ENCODE results near the gene STRC. TPM values are rescaled to one million over a fixed set of nuclear protein-coding genes. Genes with fewer than 3 reads are reported as not detected.
"Not testable (repeated sequence)": the region's sequence is repeated elsewhere in the genome, so short reads cannot be mapped to it uniquely, and the experiment has no call there.

The STRC gene
- total and polyA plus RNA-seq, 2 donors (not counting 3 experiments of a cell fraction or from before 2014, with no cell fraction given) = 0.10 TPM; not detected in 1

- BruUV-seq (replicated peaks) = no TSS peak
- no peaks in the 10 kb centered on the region for H3K9me1 ChIP-seq (replicated peaks; ENCODE audit: control insufficient read depth, extremely low read depth, insufficient read depth, low read length)
- no peaks in the 10 kb centered on the region for H3K27me3 ChIP-seq (ENCODE audit: control insufficient read depth in 2 of 2, insufficient read depth in 2 of 2, low read length in 2 of 2)
- H3K4me3 ChIP-seq (replicated peaks in 1 of 3; ENCODE audit: insufficient read depth in 1 of 3, low read depth in 1 of 3, low read length in 3 of 3) = no peak within 1 kb of the TSS
- CTCF ChIA-PET = no interaction called here
- no peak within 1 kb of the TSS for H2AFZ ChIP-seq (ENCODE audit: low read depth, low read length)
- no peaks in the 10 kb centered on the region for H3K79me2 ChIP-seq (ENCODE audit: control insufficient read depth, insufficient read depth, low read length)
- no peak within 1 kb of the TSS for H3K4me2 ChIP-seq (ENCODE audit: insufficient read depth, low read length)
- no peak within 1 kb of the TSS for H3K9ac ChIP-seq (replicated peaks; ENCODE audit: extremely low read depth, insufficient read depth, low read length)
- intact Hi-C loops (cut with micrococcal nuclease) = no loop called here
- TF ChIP-seq MAX (IDR thresholded peaks at IDR 0.05; ENCODE audit: insufficient read depth, insufficient read length) (no peak), POLR2A (IDR thresholded peaks at IDR 0.05; ENCODE audit: low read depth, low read length) (no peak), FOS (IDR thresholded peaks at IDR 0.05; ENCODE audit: borderline replicate concordance, insufficient read depth, low read length) (no peak), MYC (IDR thresholded peaks at IDR 0.05; ENCODE audit: low read depth, low read length) (no peak), GATA2 (IDR thresholded peaks at IDR 0.05; ENCODE audit: insufficient read depth, insufficient read length, low read depth, low read length) (no peak), JUN (IDR thresholded peaks at IDR 0.05; ENCODE audit: borderline replicate concordance, insufficient read depth, insufficient read length, low read depth) (no peak), EZH2 (IDR thresholded peaks at IDR 0.05; ENCODE audit: borderline replicate concordance, low read depth, low read length, severe bottlenecking) (no peak), POLR2AphosphoS5 (IDR thresholded peaks at IDR 0.05; ENCODE audit: insufficient read depth, low read depth, low read length) (no peak)
- TF ChIP-seq, protein P1, sequence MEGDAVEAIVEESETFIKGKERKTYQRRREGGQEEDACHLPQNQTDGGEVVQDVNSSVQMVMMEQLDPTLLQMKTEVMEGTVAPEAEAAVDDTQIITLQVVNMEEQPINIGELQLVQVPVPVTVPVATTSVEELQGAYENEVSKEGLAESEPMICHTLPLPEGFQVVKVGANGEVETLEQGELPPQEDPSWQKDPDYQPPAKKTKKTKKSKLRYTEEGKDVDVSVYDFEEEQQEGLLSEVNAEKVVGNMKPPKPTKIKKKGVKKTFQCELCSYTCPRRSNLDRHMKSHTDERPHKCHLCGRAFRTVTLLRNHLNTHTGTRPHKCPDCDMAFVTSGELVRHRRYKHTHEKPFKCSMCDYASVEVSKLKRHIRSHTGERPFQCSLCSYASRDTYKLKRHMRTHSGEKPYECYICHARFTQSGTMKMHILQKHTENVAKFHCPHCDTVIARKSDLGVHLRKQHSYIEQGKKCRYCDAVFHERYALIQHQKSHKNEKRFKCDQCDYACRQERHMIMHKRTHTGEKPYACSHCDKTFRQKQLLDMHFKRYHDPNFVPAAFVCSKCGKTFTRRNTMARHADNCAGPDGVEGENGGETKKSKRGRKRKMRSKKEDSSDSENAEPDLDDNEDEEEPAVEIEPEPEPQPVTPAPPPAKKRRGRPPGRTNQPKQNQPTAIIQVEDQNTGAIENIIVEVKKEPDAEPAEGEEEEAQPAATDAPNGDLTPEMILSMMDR (IDR thresholded peaks at IDR 0.05; ENCODE audit: extremely low read depth in 1 of 2, insufficient read depth in 1 of 2, low read depth in 1 of 2, low read length in 2 of 2) = no peak
- FAIRE-seq = no peak
- POLR2A ChIA-PET = no interaction called here
- DNase-seq (ENCODE audit: low read depth, low spot score) = no peak
- no peaks in the 10 kb centered on the region for H3K36me3 ChIP-seq (ENCODE audit: control insufficient read depth in 2 of 2, extremely low read depth in 1 of 2, insufficient read depth in 2 of 2, low read length in 2 of 2)
- no peaks in the 10 kb centered on the region for H4K20me1 ChIP-seq (replicated peaks; ENCODE audit: control insufficient read depth, extremely low read depth, insufficient read depth, low read length)
- dilution Hi-C loops (cut with MboI; ENCODE audit: extremely low pct_ligation_motif_present, low sequenced_read_pairs) = no loop called here
- no peaks in the 10 kb centered on the region for H3K4me1 ChIP-seq (ENCODE audit: control insufficient read depth, extremely low read depth, insufficient read depth, low read length)
- no peaks in the 10 kb centered on the region for H3K9me3 ChIP-seq (replicated peaks; ENCODE audit: control insufficient read depth, insufficient read depth, low read length)
- no peak within 1 kb of the TSS for H3K27ac ChIP-seq (ENCODE audit: insufficient read depth, low read depth, low read length)
Observed at GRCh38 chr15:43648649-43649429, 30.2 kb upstream of the STRC start, which contains the start of gene CATSPER2. Gene CATSPER2, minus strand, starts transcription at chr15:43648844. Its CDS starts 783 bp downstream, at chr15:43648061.

GRCh38 chr15:43638464-43639204 lies 20.0 kb upstream of the STRC start:
- CTCF ChIA-PET; BruUV-seq (replicated peaks); intact Hi-C loops (cut with micrococcal nuclease); POLR2A ChIA-PET; H4K20me1 ChIP-seq (replicated peaks; ENCODE audit: control insufficient read depth, extremely low read depth, insufficient read depth, low read length); H3K4me2 ChIP-seq (ENCODE audit: insufficient read depth, low read length); dilution Hi-C loops (cut with MboI; ENCODE audit: extremely low pct_ligation_motif_present, low sequenced_read_pairs); H3K4me3 ChIP-seq (replicated peaks in 1 of 3; ENCODE audit: insufficient read depth in 1 of 3, low read depth in 1 of 3, low read length in 3 of 3); FAIRE-seq; H3K36me3 ChIP-seq (ENCODE audit: control insufficient read depth in 2 of 2, extremely low read depth in 1 of 2, insufficient read depth in 2 of 2, low read length in 2 of 2); H2AFZ ChIP-seq (ENCODE audit: low read depth, low read length); H3K79me2 ChIP-seq (ENCODE audit: control insufficient read depth, insufficient read depth, low read length); H3K4me1 ChIP-seq (ENCODE audit: control insufficient read depth, extremely low read depth, insufficient read depth, low read length); H3K9ac ChIP-seq (replicated peaks; ENCODE audit: extremely low read depth, insufficient read depth, low read length); DNase-seq (ENCODE audit: low read depth, low spot score); H3K27ac ChIP-seq (ENCODE audit: insufficient read depth, low read depth, low read length); H3K9me3 ChIP-seq (replicated peaks; ENCODE audit: control insufficient read depth, insufficient read depth, low read length); H3K9me1 ChIP-seq (replicated peaks; ENCODE audit: control insufficient read depth, extremely low read depth, insufficient read depth, low read length); H3K27me3 ChIP-seq (ENCODE audit: control insufficient read depth in 2 of 2, insufficient read depth in 2 of 2, low read length in 2 of 2): not testable (repeated sequence)

Measured in endothelial cell of umbilical vein (primary cell).